Ectodermal cell (in vitro differentiated cells): ENCODE results near the gene SPRY2.

Source experiments
- H3K27ac ChIP-seq: 2 replicates; pipeline ENCODE4 v1.7.0; 2013; ENCODE audit warnings: mild to moderate bottlenecking, low read depth, low read length; ENCODE audit not compliant: insufficient read depth, poor library complexity, severe bottlenecking
- H3K27me3 ChIP-seq: 2 replicates; pipeline ENCODE4 v1.7.0; 2013; ENCODE audit warnings: mild to moderate bottlenecking, low read length; ENCODE audit not compliant: insufficient read depth, control insufficient read depth, poor library complexity, severe bottlenecking
- H3K36me3 ChIP-seq: one replicate; pipeline ENCODE4 v1.7.0; 2013; ENCODE audit warnings: low read length; ENCODE audit not compliant: control insufficient read depth, insufficient read depth
- H3K4me1 ChIP-seq: one replicate; pipeline ENCODE4 v1.7.0; 2013; ENCODE audit warnings: low read length; ENCODE audit not compliant: control insufficient read depth, insufficient read depth
- H3K4me3 ChIP-seq: 2 replicates; pipeline ENCODE4 v1.7.0; 2013; ENCODE audit warnings: low read depth, low read length, control low read depth; ENCODE audit not compliant: insufficient read depth
- H3K9me3 ChIP-seq: 2 replicates; pipeline ENCODE4 v1.7.0; 2013; ENCODE audit warnings: mild to moderate bottlenecking, low read length, moderate library complexity; ENCODE audit not compliant: control insufficient read depth
- WGBS, 2 experiments: methylation state at CpG; one replicate each; pipeline ENCODE4 v1.1.7; 2013; ENCODE audit warnings: missing lambda C conversion rate in 2 of 2; 5-methylcytosine and 5-hydroxymethylcytosine counted together

Gene SPRY2

GRCh38 chr13:80314711-80315653 lies 25.9 kb downstream of the SPRY2 start:
- Histone ChIP-seq H3K9me3 (no peaks in the 10 kb centered on the region), H3K4me1 (no peaks in the 10 kb centered on the region), H3K27ac (no peak overlapping the region), H3K36me3 (no peaks in the 10 kb centered on the region), H3K4me3 (no peak overlapping the region), H3K27me3 (no peaks in the 10 kb centered on the region)
- WGBS, 2 experiments, result 89% methylated on average over 5 of the region's 5 CpGs

- H3K27me3 ChIP-seq, result no peaks in the 10 kb centered on the region
- H3K4me3 ChIP-seq, result no peak overlapping the region
- no peak overlapping the region for H3K27ac ChIP-seq
- WGBS, 2 experiments, result 100% methylated on average over 1 of the region's 1 CpG; no CpG with 5 or more reads in 1 of the 2 experiments
- no peaks in the 10 kb centered on the region for H3K9me3 ChIP-seq
- no peaks in the 10 kb centered on the region for H3K4me1 ChIP-seq
- H3K36me3 ChIP-seq, result no peaks in the 10 kb centered on the region
Measured at GRCh38 chr13:80313668-80314256, 27.2 kb downstream of the SPRY2 start.

GRCh38 chr13:80312967-80313366 lies 28.0 kb downstream of the SPRY2 start:
- no peak overlapping the region for H3K27ac ChIP-seq
- no peaks in the 10 kb centered on the region for H3K9me3 ChIP-seq
- WGBS, 2 experiments, result 94 to 100% methylated on average over 3 of the region's 3 CpGs
- no peaks in the 10 kb centered on the region for H3K36me3 ChIP-seq
- H3K27me3 ChIP-seq, result no peaks in the 10 kb centered on the region
- H3K4me1 ChIP-seq, result no peaks in the 10 kb centered on the region
- no peak overlapping the region for H3K4me3 ChIP-seq

- Histone ChIP-seq H3K4me1 (no peaks in the 10 kb centered on the region), H3K27me3 (no peaks in the 10 kb centered on the region), H3K9me3 (no peaks in the 10 kb centered on the region), H3K36me3 (no peaks in the 10 kb centered on the region), H3K4me3 (no peak overlapping the region), H3K27ac (no peak overlapping the region)
- WGBS, 2 experiments, result 94 to 95% methylated on average over 4 to 5 of the region's 5 CpGs
Measured at GRCh38 chr13:80312012-80312704, 28.8 kb downstream of the SPRY2 start.

DNA sequence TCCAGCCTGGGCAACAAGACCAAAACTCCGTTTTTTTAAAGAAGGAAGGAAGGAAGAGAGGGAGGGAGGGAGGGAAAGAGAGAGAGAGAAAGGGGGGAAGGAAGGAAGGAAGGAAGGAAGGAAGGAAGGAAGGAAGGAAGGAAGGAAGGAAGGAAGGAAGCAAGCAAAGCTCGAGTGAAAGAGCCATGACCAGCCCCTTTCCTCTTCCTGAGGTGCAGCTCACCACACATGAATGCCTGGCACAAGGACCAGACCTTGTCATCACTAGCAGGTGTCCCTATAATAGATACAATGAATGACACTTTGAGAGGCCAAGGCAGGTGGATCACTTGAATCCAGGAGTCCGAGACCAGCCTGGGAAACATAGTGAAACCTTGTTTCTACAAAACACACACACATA lies 31.0 kb downstream of the SPRY2 start:
- H3K27ac ChIP-seq, result no peak overlapping the region
- no peaks in the 10 kb centered on the region for H3K4me1 ChIP-seq
- 77 to 81% methylated on average over 3 of the region's 3 CpGs for WGBS, 2 experiments
- no peaks in the 10 kb centered on the region for H3K27me3 ChIP-seq
- no peaks in the 10 kb centered on the region for H3K36me3 ChIP-seq
- H3K4me3 ChIP-seq, result no peak overlapping the region
- H3K9me3 ChIP-seq, result no peaks in the 10 kb centered on the region

- 80 to 91% methylated on average over 8 to 9 of the region's 9 CpGs for WGBS, 2 experiments
- H3K27me3 ChIP-seq, result no peaks in the 10 kb centered on the region
- no peaks in the 10 kb centered on the region for H3K9me3 ChIP-seq
- no peak overlapping the region for H3K27ac ChIP-seq
- H3K4me3 ChIP-seq, result no peak overlapping the region
- H3K36me3 ChIP-seq, result no peaks in the 10 kb centered on the region
- H3K4me1 ChIP-seq, result no peaks in the 10 kb centered on the region
Measured at GRCh38 chr13:80307401-80307987, 33.4 kb downstream of the SPRY2 start.

DNA sequence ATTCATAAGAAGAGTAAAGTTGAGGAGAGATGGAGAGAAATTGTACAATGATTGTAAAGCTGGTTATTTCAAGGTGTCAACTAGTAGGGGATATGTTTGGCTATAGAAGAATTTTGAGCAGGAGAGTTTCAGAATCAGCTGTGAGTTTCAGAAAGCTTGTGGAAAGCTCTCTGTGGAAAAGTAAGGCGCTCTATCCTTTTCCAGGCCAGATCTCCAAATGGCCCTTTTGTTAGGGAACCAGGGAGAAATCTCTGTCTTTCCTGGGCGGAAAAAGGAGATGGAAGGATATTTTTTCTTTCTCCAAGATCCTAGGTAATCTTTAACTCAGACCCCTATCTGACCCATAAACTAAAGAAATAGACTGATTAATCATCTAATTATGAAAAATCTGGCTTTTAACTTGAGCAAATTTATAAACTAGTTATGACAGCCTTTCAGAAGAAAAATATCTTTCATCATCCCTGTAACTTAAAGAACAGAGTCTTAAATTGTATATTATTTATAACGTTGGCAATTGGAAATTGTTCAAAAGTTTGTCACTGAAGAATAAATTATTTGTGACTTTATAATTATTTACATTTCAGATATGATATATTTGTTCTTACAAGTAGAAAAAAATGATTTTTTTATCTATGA lies 34.5 kb downstream of the SPRY2 start:
- Histone ChIP-seq H3K36me3 (no peaks in the 10 kb centered on the region), H3K27ac (no peak overlapping the region), H3K4me3 (no peak overlapping the region), H3K27me3 (no peaks in the 10 kb centered on the region), H3K4me1 (no peaks in the 10 kb centered on the region), H3K9me3 (no peaks in the 10 kb centered on the region)
- 82 to 86% methylated on average over 2 of the region's 3 CpGs for WGBS, 2 experiments

- Histone ChIP-seq H3K9me3 (no peaks in the 10 kb centered on the region), H3K27me3 (no peaks in the 10 kb centered on the region), H3K36me3 (no peaks in the 10 kb centered on the region), H3K4me1 (no peaks in the 10 kb centered on the region), H3K4me3 (no peak overlapping the region), H3K27ac (no peak overlapping the region)
- WGBS, 2 experiments, result 88 to 93% methylated on average over 1 of the region's 1 CpG
Measured at GRCh38 chr13:80305737-80306136, 35.2 kb downstream of the SPRY2 start.

DNA sequence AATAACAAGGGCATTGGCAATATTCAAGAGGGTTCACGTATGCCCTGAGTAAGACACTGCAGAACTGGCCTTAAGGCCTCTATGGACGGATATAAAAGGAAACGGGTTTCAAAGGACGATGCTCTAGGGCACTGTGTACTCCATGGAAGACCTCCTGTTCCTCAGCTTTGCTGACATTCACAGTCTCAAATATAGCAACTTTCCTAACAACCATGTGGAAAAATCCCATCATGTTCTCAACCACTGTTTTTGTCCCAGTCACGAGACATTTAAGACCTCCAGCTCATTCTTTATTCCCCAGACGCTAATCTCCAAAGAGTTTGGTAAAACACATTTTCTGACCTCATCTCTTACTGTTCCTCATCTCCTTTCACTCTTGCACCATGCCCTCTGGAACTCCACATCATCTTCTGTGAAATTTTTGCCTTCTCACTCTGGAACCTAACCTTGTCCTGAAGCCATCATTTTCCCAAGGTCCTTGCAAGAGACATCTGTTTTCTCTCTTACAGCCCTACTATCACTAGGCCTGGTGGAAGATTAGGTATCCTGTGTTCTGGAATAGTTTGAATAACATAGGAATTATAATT lies 37.6 kb downstream of the SPRY2 start:
- Histone ChIP-seq H3K36me3 (no peaks in the 10 kb centered on the region), H3K4me3 (no peak overlapping the region), H3K27ac (no peak overlapping the region), H3K27me3 (no peaks in the 10 kb centered on the region), H3K9me3 (no peaks in the 10 kb centered on the region), H3K4me1 (no peaks in the 10 kb centered on the region)
- 86 to 89% methylated on average over 6 of the region's 6 CpGs for WGBS, 2 experiments
